H1 (cell line): ENCODE measurements around the gene COQ8A. TPM values are rescaled to one million over a fixed set of nuclear protein-coding genes. Genes with fewer than 3 reads are reported as not detected.

Experiments
- ATF2 ChIP-seq: IDR thresholded peaks from 2 replicates; pipeline ENCODE4 v1.6.1; 2012; ENCODE audit warnings: low read length, inconsistent platforms
- EZH2 ChIP-seq: fragments of 200-600 bp; sonication (generic); IDR thresholded peaks from 2 replicates; pipeline ENCODE4 v1.7.1; 2012; ENCODE audit warnings: low read depth, mild to moderate bottlenecking, moderate library complexity, low read length, inconsistent platforms; ENCODE audit not compliant: severe bottlenecking
- FOSL1 ChIP-seq: IDR thresholded peaks from 2 replicates; pipeline ENCODE4 v1.6.1; 2011; ENCODE audit warnings: mild to moderate bottlenecking, low read depth, low read length, moderate library complexity; ENCODE audit not compliant: insufficient read depth
- KDM4A ChIP-seq: IDR thresholded peaks from one replicate; pipeline ENCODE4 v1.7.1; 2012; ENCODE audit warnings: low read depth, mild to moderate bottlenecking, moderate library complexity, low read length, inconsistent platforms; ENCODE audit not compliant: severe bottlenecking
- RXRA ChIP-seq: IDR thresholded peaks from 2 replicates; pipeline ENCODE4 v1.6.1; 2011; ENCODE audit warnings: low read depth, mild to moderate bottlenecking, low read length, moderate library complexity; ENCODE audit not compliant: insufficient read depth
- SIN3A ChIP-seq, 2 experiments: IDR thresholded peaks in 1 of 2; conservative IDR thresholded peaks in 1 of 2; 2 replicates each; pipeline ENCODE4 v1.6.1; 2011 to 2012; ENCODE audit warnings: low read length in 2 of 2, improper control_type of control experiment in 1 of 2, low read depth in 1 of 2, mild to moderate bottlenecking in 1 of 2
- SP4 ChIP-seq: IDR thresholded peaks from 2 replicates; pipeline ENCODE4 v1.6.1; 2012; ENCODE audit warnings: low read length, inconsistent platforms
- TEAD4 ChIP-seq: IDR thresholded peaks from 2 replicates; pipeline ENCODE4 v1.6.1; 2012; ENCODE audit warnings: low read depth, low read length, inconsistent platforms, mixed read lengths
- polyA plus RNA-seq, 7 experiments: library from polyadenylated mRNA; depleted of rRNA in 3 of 7; stranded (reverse) in 5 of 7; unstranded in 2 of 7; fragments of >200 nt in 5 of 7; fragments of 200-250 nt in 2 of 7; gene quantifications; 1 replicate in 5 of 7; 2 replicates in 1 of 7; 4 replicates in 1 of 7; pipeline versions ENCODE4 v1.2.1 to v1.2.3, GENCODE V29; 2011 to 2013; ENCODE audit warnings: missing spikeins in 2 of 7, mixed read lengths in 2 of 7
- total RNA-seq: library from RNA; stranded (reverse); fragmentation: NEBNext Ultra II Directional; extraction: Animal tissue kit (Norgen Biotek cat#: 25700); gene quantifications from 2 replicates; pipeline ENCODE4 v1.2.1, GENCODE V29; 2021

Gene COQ8A
- total and polyA plus RNA-seq, 2 of the 8 experiments (the other 6 are each of a cell fraction or from before 2014, with no cell fraction given), result 28.5 to 38.9 TPM

DNA sequence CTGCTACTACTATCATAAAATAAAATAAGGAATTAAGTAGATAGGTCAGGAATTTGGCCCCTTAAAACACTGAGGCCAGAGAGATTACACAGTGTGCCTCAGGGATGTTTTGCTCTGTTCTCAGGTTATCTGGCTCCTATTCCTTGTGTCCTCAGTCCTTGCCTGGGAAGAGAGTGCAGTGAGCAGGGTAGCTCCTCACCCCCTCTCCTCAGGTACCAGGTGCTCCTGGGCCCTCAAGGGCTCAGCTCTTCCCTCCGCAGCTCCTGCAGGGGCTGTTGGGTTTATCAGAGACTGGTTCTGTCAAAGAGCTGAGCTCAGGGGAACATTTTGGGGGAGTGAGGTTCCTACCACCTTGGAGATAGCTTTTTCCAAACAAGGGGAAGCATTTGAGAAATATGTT, 20.1 kb upstream of the COQ8A start (continued):
- TF ChIP-seq ATF2 (no peak), SIN3A (conservative IDR thresholded peaks at IDR 0.05 in 1 of 2, IDR thresholded peaks at IDR 0.05 in 1 of 2; ENCODE audit: low read depth in 1 of 2, low read length in 2 of 2) (no peak), EZH2 (no peak), RXRA (no peak), TEAD4 (no peak), FOSL1 (no peak), KDM4A (no peak), SP4 (no peak)
